Measurements from ENCODE around the gene PGAM4. TPM values are rescaled to one million over a fixed set of nuclear protein-coding genes. Genes with fewer than 3 reads are reported as not detected.

The PGAM4 gene
- total RNA-seq, 1 experiment from 2014 or later, result 0.28 TPM

Other genes starting within 250 kb of the PGAM4 start
- 24.5 and 33.8 TPM in 2 replicates for gene ATRX, start 183.4 kb downstream of the PGAM4 start, total RNA-seq (2014; rRNA removed; shearing (Covaris generic))
- 39.5 and 44.8 TPM in 2 replicates for gene MAGT1, start 74.2 kb downstream of the PGAM4 start, total RNA-seq (2014; rRNA removed; shearing (Covaris generic))
- gene COX7B, start 70.2 kb downstream of the PGAM4 start, total RNA-seq (2014; rRNA removed; shearing (Covaris generic)), result 220 and 313 TPM in 2 replicates
- gene ATP7A, start 58.9 kb downstream of the PGAM4 start, total RNA-seq (2014; rRNA removed; shearing (Covaris generic)), result 2.1 and 2.5 TPM in 2 replicates
- 396 and 534 TPM in 2 replicates for gene PGK1, start 134.6 kb upstream of the PGAM4 start, total RNA-seq (2014; rRNA removed; shearing (Covaris generic))
- gene TAF9B, start 170.0 kb upstream of the PGAM4 start, total RNA-seq (2014; rRNA removed; shearing (Covaris generic)), result 29.4 and 41.5 TPM in 2 replicates

Data from H7 (cell line).